NB4 (cell line): ENCODE results near the gene CTPS1.

Source experiments
- CTCF ChIP-seq: IDR thresholded peaks from one replicate; pipeline ENCODE4 v1.5.1; 2012; ENCODE audit warnings: low read depth, low read length
- MAX ChIP-seq: IDR thresholded peaks from 2 replicates; pipeline ENCODE4 v1.6.1; 2011; ENCODE audit warnings: low read depth, low read length

- TF ChIP-seq CTCF: no peak
- TF ChIP-seq MAX: no peak
Observed at GRCh38 chr1:41037116-41037903, 57.8 kb downstream of the CTPS1 start.
